PC-9 (cell line): ENCODE data around the gene VGLL4. TPM values are rescaled to one million over a fixed set of nuclear protein-coding genes. Genes with fewer than 3 reads are reported as not detected.
"Not testable (repeated sequence)": the region's sequence is repeated elsewhere in the genome, so short reads cannot be mapped to it uniquely, and the experiment has no call there.

ENCODE experiments used
- BruUV-seq: library from RNA; stranded (reverse); fragments of 400-500 nt; replicated peaks from 2 replicates; lab custom pipeline; 2021; lab: Mats Ljungman, UMichigan
- CTCF ChIA-PET: fragments of 300-600 bp; sonication (Branson Sonifier 250); formaldehyde crosslinking; loops from one replicate; lab custom pipeline; 2022; ENCODE audit warnings: antibody characterized with exemption; lab: Charles Lee
- POLR2A ChIA-PET: fragments of 300-600 bp; sonication (Branson Sonifier 250); formaldehyde crosslinking; loops from one replicate; lab custom pipeline; 2022; ENCODE audit warnings: antibody characterized with exemption; ENCODE audit not compliant: unreplicated experiment; lab: Charles Lee
- DNase-seq, 2 experiments: peaks; one replicate each; pipeline versions ENCODE4 v3.0.0 to v3.0.0-alpha.2; 2015 to 2022; ENCODE audit warnings: mixed read lengths in 1 of 2
- H2AFZ ChIP-seq: fragments of 200-600 bp; sonication (generic); 2 replicates; pipeline ENCODE4 v1.8.1; 2017; ENCODE audit warnings: antibody characterized with exemption
- H3F3A ChIP-seq: fragments of 200-600 bp; sonication (generic); 2 replicates; pipeline ENCODE4 v1.8.1; 2017; ENCODE audit warnings: antibody characterized with exemption, mild to moderate bottlenecking, low read depth; ENCODE audit not compliant: insufficient read depth
- H3K27ac ChIP-seq: fragments of 200-600 bp; sonication (generic); 2 replicates; pipeline ENCODE4 v1.6.1; 2016; ENCODE audit warnings: mixed run types
- H3K27me3 ChIP-seq: fragments of 200-600 bp; sonication (generic); 2 replicates; pipeline ENCODE4 v1.6.1; 2016; ENCODE audit warnings: low read depth, mixed run types; ENCODE audit not compliant: insufficient read depth
- H3K36me3 ChIP-seq: fragments of 200-600 bp; sonication (generic); 2 replicates; pipeline ENCODE4 v1.6.1; 2016; ENCODE audit warnings: low read depth, mixed run types
- H3K4me1 ChIP-seq: fragments of 200-600 bp; sonication (generic); replicated peaks from 2 replicates; pipeline ENCODE4 v1.6.1; 2016; ENCODE audit warnings: mixed run types; ENCODE audit not compliant: insufficient read depth
- H3K4me2 ChIP-seq: fragments of 200-600 bp; sonication (generic); 2 replicates; pipeline ENCODE4 v1.6.1; 2017; ENCODE audit warnings: mixed run types
- H3K4me3 ChIP-seq: fragments of 200-600 bp; sonication (generic); 2 replicates; pipeline ENCODE4 v1.6.1; 2016; ENCODE audit warnings: mixed run types
- H3K79me2 ChIP-seq: fragments of 200-600 bp; sonication (generic); 2 replicates; pipeline ENCODE4 v1.6.1; 2017; ENCODE audit warnings: low read depth, mixed run types
- H3K9me2 ChIP-seq: fragments of 200-600 bp; sonication (generic); 2 replicates; pipeline ENCODE4 v1.8.1; 2017; ENCODE audit warnings: mild to moderate bottlenecking; ENCODE audit not compliant: insufficient read depth
- H3K9me3 ChIP-seq: fragments of 200-600 bp; sonication (generic); 2 replicates; pipeline ENCODE4 v1.8.1; 2016; ENCODE audit warnings: low read depth; ENCODE audit not compliant: insufficient read depth
- H4K20me1 ChIP-seq: fragments of 200-600 bp; sonication (generic); 2 replicates; pipeline ENCODE4 v1.8.1; 2017; ENCODE audit not compliant: insufficient read depth
- CTCF ChIP-seq: fragments of 200-600 bp; sonication (generic); conservative IDR thresholded peaks from 2 replicates; pipeline ENCODE4 v1.6.1; 2017; ENCODE audit warnings: mixed run types, antibody characterized with exemption, mild to moderate bottlenecking, moderate library complexity
- EZH2 ChIP-seq: fragments of 200-600 bp; sonication (generic); IDR thresholded peaks from 2 replicates; pipeline ENCODE4 v1.8.0; 2017; ENCODE audit warnings: antibody characterized with exemption, low read depth
- intact Hi-C: fragments of 100-400 bp; cut with micrococcal nuclease; formaldehyde crosslinking; loops from one replicate; pipeline ENCODE4 v1.10.0; 2022; ENCODE audit not compliant: unreplicated experiment
- total RNA-seq: library from RNA; stranded (reverse); gene quantifications from 2 replicates; pipeline ENCODE4 v1.2.3, GENCODE V29; 2021

Gene VGLL4
- total RNA-seq, 1 experiment from 2014 or later = 42.2 TPM

DNA sequence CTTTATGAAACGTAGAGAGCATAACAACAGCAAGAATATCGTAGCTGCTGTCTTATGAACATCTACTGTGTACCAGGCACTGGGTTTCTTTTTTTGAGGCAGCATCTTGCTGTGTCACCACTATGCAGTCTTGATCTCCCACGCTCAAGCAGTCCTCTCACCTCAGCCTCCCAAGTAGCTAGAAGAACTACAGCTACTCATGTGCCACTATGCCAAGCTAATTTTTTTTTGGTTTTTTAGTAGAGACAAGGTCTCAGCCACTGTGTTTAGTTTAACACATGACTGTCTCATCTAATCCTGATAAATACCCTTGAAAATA, 129.9 kb downstream of the VGLL4 start:
- Histone ChIP-seq H4K20me1 (no peaks in the 10 kb centered on the region), H3K27ac (no peak overlapping the region), H3K4me1 (peaks cover 11% of the 10 kb centered on the region), H3K9me2 (no peaks in the 10 kb centered on the region), H3K4me3 (no peak overlapping the region), H3K4me2 (no peak overlapping the region), H3F3A (no peaks in the 10 kb centered on the region; the same call in 1 of the 2 replicates), H3K9me3 (no peaks in the 10 kb centered on the region), H3K36me3 (no peaks in the 10 kb centered on the region), H3K27me3 (no peaks in the 10 kb centered on the region), H3K79me2 (no peaks in the 10 kb centered on the region), H2AFZ (no peak overlapping the region)
- ChIA-PET CTCF (interaction anchor here (0.6 kb wide), 1 partner anchor 224 kb away, joined by 3 read pairs; no protein-coding TSS in a partner anchor), POLR2A (no interaction called here)
- no peak for DNase-seq
- BruUV-seq = no TSS peak
- TF ChIP-seq EZH2 (no peak), CTCF (no peak)
- intact Hi-C loops = no loop called here

DNA sequence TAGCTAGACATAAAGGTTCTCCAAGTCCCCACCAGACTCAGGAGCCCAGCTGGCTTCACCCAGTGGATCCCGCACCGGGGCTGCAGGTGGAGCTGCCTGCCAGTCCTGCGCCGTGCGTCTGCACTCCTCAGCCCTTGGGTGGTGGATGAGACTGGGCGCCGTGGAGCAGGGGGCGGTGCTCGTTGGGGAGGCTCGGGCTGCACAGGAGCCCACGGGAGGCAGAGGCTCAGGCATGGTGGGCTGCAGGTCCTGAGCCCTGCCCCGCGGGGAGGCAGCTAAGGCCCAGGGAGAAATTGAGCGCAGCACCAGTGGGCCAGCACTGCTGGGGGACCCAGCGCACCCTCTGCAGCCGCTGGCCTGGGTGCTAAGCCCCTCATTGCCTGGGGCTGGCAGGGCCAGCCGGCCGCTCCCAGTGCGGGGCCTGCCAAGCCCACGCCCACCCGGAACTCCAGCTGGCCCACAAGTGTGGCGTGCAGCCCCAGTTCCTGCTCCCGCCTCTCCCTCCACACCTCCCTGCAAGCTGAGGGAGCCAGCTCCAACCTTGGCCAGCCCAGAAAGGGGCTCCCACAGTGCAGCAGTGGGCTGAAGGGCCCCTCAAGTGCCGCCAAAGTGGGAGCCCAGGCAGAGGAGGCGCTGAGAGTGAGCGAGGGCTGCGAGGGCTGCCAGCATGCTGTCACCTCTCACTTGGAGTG, 130.4 kb downstream of the VGLL4 start:
- H4K20me1 ChIP-seq, H3K4me2 ChIP-seq, BruUV-seq, H3K27me3 ChIP-seq, H3F3A ChIP-seq, DNase-seq, POLR2A ChIA-PET, H3K27ac ChIP-seq, H3K9me3 ChIP-seq, intact Hi-C loops, H3K4me3 ChIP-seq, H2AFZ ChIP-seq, H3K9me2 ChIP-seq, H3K79me2 ChIP-seq, H3K36me3 ChIP-seq: not testable (repeated sequence)
- peaks cover 11% of the 10 kb centered on the region for H3K4me1 ChIP-seq
- CTCF ChIA-PET = interaction anchor here (0.6 kb wide), 1 partner anchor 224 kb away, joined by 3 read pairs; no protein-coding TSS in a partner anchor

- H3K79me2 ChIP-seq, H2AFZ ChIP-seq, H3K9me3 ChIP-seq, H3K27me3 ChIP-seq, H3K36me3 ChIP-seq, H3F3A ChIP-seq, H4K20me1 ChIP-seq, DNase-seq, intact Hi-C loops, H3K4me2 ChIP-seq, POLR2A ChIA-PET, H3K27ac ChIP-seq, H3K4me3 ChIP-seq, H3K9me2 ChIP-seq, BruUV-seq: not testable (repeated sequence)
- peaks cover 11% of the 10 kb centered on the region for H3K4me1 ChIP-seq
- CTCF ChIA-PET = interaction anchor here (0.6 kb wide), 1 partner anchor 27 kb away, joined by 4 read pairs; no protein-coding TSS in a partner anchor
Measured at GRCh38 chr3:11511606-11512005, 132.1 kb downstream of the VGLL4 start.

DNA sequence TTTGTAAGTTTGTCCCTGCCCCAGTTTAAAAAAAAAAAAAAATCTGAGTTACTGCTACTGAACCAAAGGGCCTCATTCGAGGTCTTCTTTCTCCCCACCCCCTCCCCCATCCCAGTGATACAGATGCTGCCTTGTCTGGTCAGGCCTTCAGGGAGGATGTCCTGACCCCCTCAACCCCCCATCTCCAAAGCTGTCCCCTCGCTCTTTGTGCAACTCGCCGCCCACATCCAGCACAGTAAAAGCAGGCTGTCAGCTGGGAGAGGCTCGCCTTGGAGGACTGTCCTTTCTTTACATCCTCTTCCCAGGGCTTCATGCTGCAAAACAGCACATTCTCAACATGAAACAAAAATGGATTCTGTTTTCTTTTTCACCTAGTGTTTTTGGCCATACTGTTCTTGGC, 133.4 kb downstream of the VGLL4 start:
- no peak overlapping the region for H3K4me2 ChIP-seq

More for the DNA sequence above, 133.4 kb downstream of the VGLL4 start:
- H3F3A ChIP-seq = no peaks in the 10 kb centered on the region; the same call in 1 of the 2 replicates
- H3K79me2 ChIP-seq = no peaks in the 10 kb centered on the region
- H3K9me2 ChIP-seq = no peaks in the 10 kb centered on the region
- peaks cover 11% of the 10 kb centered on the region for H3K4me1 ChIP-seq
- ChIA-PET CTCF (no interaction called here), POLR2A (no interaction called here)
- BruUV-seq = no TSS peak
- intact Hi-C loops = no loop called here
- DNase-seq = no peak
- TF ChIP-seq CTCF = no peak
- TF ChIP-seq EZH2 = no peak
- H4K20me1 ChIP-seq = no peaks in the 10 kb centered on the region
- H3K36me3 ChIP-seq = no peaks in the 10 kb centered on the region
- no peak overlapping the region for H2AFZ ChIP-seq
- no peak overlapping the region for H3K4me3 ChIP-seq
- no peaks in the 10 kb centered on the region for H3K27me3 ChIP-seq
- H3K9me3 ChIP-seq = no peaks in the 10 kb centered on the region
- H3K27ac ChIP-seq = no peak overlapping the region
